Measurements from ENCODE around the gene MAX. TPM values are rescaled to one million over a fixed set of nuclear protein-coding genes. Genes with fewer than 3 reads are reported as not detected.

The MAX gene
- total RNA-seq, 1 experiment from 2014 or later, result 72.9 TPM

DNA sequence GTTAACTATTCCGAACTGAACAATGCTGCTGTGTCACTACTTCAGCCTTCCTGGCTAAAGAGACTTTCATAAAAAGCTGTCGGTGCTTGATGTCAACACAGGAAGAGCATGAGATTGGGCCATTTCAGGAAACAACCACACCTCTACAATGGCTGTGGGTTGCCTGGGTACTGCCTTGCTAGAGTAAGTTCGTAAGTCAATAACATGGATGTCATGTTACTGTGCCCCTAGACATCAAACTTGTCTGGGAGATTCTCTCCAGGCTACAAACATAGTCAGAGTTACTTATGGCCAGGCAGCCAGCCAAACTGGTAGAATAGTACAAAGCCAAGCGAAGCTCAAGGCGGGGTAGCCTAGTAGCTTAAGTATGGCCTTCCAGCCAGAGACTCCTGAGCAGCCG, 23.1 kb downstream of the MAX start:
- Histone ChIP-seq H2AFZ (ENCODE audit: low read length) (no peak overlapping the region), H3K14ac (ENCODE audit: insufficient read depth, low read length) (no peak overlapping the region), H2BK15ac (ENCODE audit: low read depth, low read length) (no peak overlapping the region), H2AK5ac (ENCODE audit: insufficient read length, low read length) (no peak overlapping the region), H4K8ac (replicated peaks; ENCODE audit: insufficient read length, low read depth, low read length) (no peak overlapping the region), H3K4me1 (ENCODE audit: insufficient read depth, low read length) (no peaks in the 10 kb centered on the region; the same call in 1 of the 2 replicates), H3K56ac (ENCODE audit: insufficient read length, low read depth, low read length) (no peak overlapping the region), H3K27me3 (ENCODE audit: insufficient read depth, low read length) (no peaks in the 10 kb centered on the region), H3K27ac (ENCODE audit: insufficient read length, low read depth, low read length) (no peak overlapping the region), H4K91ac (ENCODE audit: insufficient read length, low read depth, low read length) (no peak overlapping the region), H2BK20ac (ENCODE audit: low read depth, low read length, poor library complexity, severe bottlenecking) (no peak overlapping the region), H3K9ac (ENCODE audit: extremely low read depth, insufficient read length, low read length) (no peak overlapping the region), H4K5ac (ENCODE audit: insufficient read length, low read depth, low read length) (no peak overlapping the region), H3K18ac (ENCODE audit: insufficient read length, low read depth, low read length) (no peak overlapping the region), H2BK5ac (ENCODE audit: insufficient read length, low read length) (no peak overlapping the region), H3K23ac (ENCODE audit: insufficient read length, low read depth, low read length) (no peak overlapping the region), H3T11ph (ENCODE audit: low read length) (no peak overlapping the region), H3K79me2 (ENCODE audit: insufficient read depth, low read length) (no peaks in the 10 kb centered on the region), H3K79me1 (ENCODE audit: insufficient read depth, low read depth, low read length, poor library complexity, severe bottlenecking) (no peaks in the 10 kb centered on the region), H3K9me3 (ENCODE audit: control insufficient read depth, low read depth, low read length) (no peaks in the 10 kb centered on the region), H3K4ac (ENCODE audit: low read depth, low read length) (no peak overlapping the region), H3K23me2 (ENCODE audit: insufficient read length, low read depth, low read length, poor library complexity, severe bottlenecking) (no peaks in the 10 kb centered on the region), H2BK120ac (ENCODE audit: low read depth, low read length, poor library complexity, severe bottlenecking) (no peak overlapping the region), H3K4me2 (ENCODE audit: insufficient read depth, insufficient read length, low read length) (no peak overlapping the region), H2BK12ac (ENCODE audit: insufficient read length, low read depth, low read length) (no peak overlapping the region), H4K20me1 (ENCODE audit: control insufficient read depth, insufficient read depth, insufficient read length) (no peaks in the 10 kb centered on the region)
- peaks cover 22% of the 10 kb centered on the region in 2 experiments for H3K4me1 Mint-ChIP-seq
- no peak for TF ChIP-seq CTCF (conservative IDR thresholded peaks at IDR 0.05)
- no peak for DNase-seq
- no peak overlapping the region; a peak in 1 of 7 replicates for H3K27ac Mint-ChIP-seq
- H3K36me3 Mint-ChIP-seq (ENCODE audit: insufficient read depth in 1 of 3, low read depth in 3 of 3), result peaks cover 19 to 63% (median 41%) of the 10 kb centered on the region in 3 experiments; a peak in 6 of 7 replicates
- H3K4me3 Mint-ChIP-seq, result no peak overlapping the region
- H3K27me3 Mint-ChIP-seq (ENCODE audit: low read depth), result no peaks in the 10 kb centered on the region; the same call in 1 of the 2 replicates
- WGBS (ENCODE audit: extremely low coverage, insufficient read length, low lambda C conversion rate), result no CpG with 5 or more reads among the region's 6 CpGs
- H3K9me3 Mint-ChIP-seq, result no peaks in the 10 kb centered on the region
